HCT116 (cell line): ENCODE measurements around the gene TBX4. TPM values are rescaled to one million over a fixed set of nuclear protein-coding genes. Genes with fewer than 3 reads are reported as not detected.

ENCODE experiments used
- ATAC-seq: fragments of 200-7000 bp; cut with Tn5 transposase; 2 replicates; pipeline ENCODE4 v1.9.1; 2020; ENCODE audit warnings: mild to moderate bottlenecking, moderate library complexity
- BruUV-seq: library from RNA; stranded (reverse); fragments of 400-500 nt; replicated peaks from 2 replicates; lab custom pipeline; 2021; lab: Mats Ljungman, UMichigan
- CTCF ChIA-PET: fragments of 300-600 bp; sonication (Branson Sonifier 250); formaldehyde crosslinking; loops from one replicate; lab custom pipeline; 2021; ENCODE audit warnings: antibody characterized with exemption; lab: Charles Lee
- POLR2A ChIA-PET: fragments of 300-600, 350-600 bp; sonication (Branson Sonifier 250); formaldehyde crosslinking; loops from one replicate; lab custom pipeline; 2021; ENCODE audit warnings: antibody characterized with exemption; lab: Charles Lee
- RAD21 ChIA-PET, 2 experiments: fragments of 300-600 bp; sonication (Branson Sonifier 250); formaldehyde crosslinking; loops; one replicate each; lab custom pipeline; 2023; ENCODE audit warnings: low total read pairs in 2 of 2; ENCODE audit not compliant: uncharacterized antibody in 2 of 2, unreplicated experiment in 2 of 2, low non-redundant PET in 1 of 2; lab: Charles Lee
- DNase-seq: peaks from one replicate; pipeline ENCODE4 v3.0.0-alpha.2; 2010; ENCODE audit warnings: low read depth, low spot score
- H2AFZ ChIP-seq: fragments of 200-600 bp; shearing (Covaris generic), sonication (generic); 2 replicates; pipeline ENCODE4 v1.6.1; 2017; ENCODE audit warnings: low read depth, mixed run types, mixed read lengths, antibody characterized with exemption, low read length; ENCODE audit not compliant: poor library complexity, severe bottlenecking
- H3K27ac ChIP-seq: 2 replicates; pipeline ENCODE4 v1.5.1; 2012; ENCODE audit warnings: low read depth, low read length
- H3K27me3 ChIP-seq: fragments of 200-600 bp; sonication (generic); 2 replicates; pipeline ENCODE4 v1.6.1; 2016; ENCODE audit warnings: mixed run types, low read length, mixed read lengths; ENCODE audit not compliant: insufficient read depth
- H3K36me3 ChIP-seq, 2 experiments: fragments of 200-500 bp in 1 of 2; fragments of 200-600 bp in 1 of 2; sonication (Bioruptor generic) in 1 of 2; sonication (generic) in 1 of 2; 2 replicates each; pipeline versions ENCODE4 v1.5.1 to v1.6.1; 2014 to 2016; ENCODE audit warnings: low read length in 2 of 2, inconsistent platforms in 1 of 2, mixed read lengths in 1 of 2, mixed run types in 1 of 2; ENCODE audit not compliant: insufficient read depth in 2 of 2, control insufficient read depth in 1 of 2
- H3K4me1 ChIP-seq, 2 experiments: fragments of 200-600 bp in 1 of 2; sonication (generic) in 1 of 2; 2 replicates each; pipeline versions ENCODE4 v1.5.1 to v1.6.1; 2012 to 2017; ENCODE audit warnings: low read length in 2 of 2, inconsistent platforms in 1 of 2, mild to moderate bottlenecking in 1 of 2, mixed read lengths in 1 of 2, mixed run types in 1 of 2, moderate library complexity in 1 of 2; ENCODE audit not compliant: insufficient read depth in 2 of 2, control insufficient read depth in 1 of 2
- H3K4me2 ChIP-seq: fragments of 200-600 bp; sonication (generic); 2 replicates; pipeline ENCODE4 v1.6.1; 2017; ENCODE audit warnings: mixed run types, low read length, mixed read lengths
- H3K4me3 ChIP-seq, 2 experiments: fragments of 200-600 bp in 1 of 2; sonication (generic) in 1 of 2; replicated peaks in 1 of 2; 2 replicates each; pipeline ENCODE4 v1.5.1; 2011 to 2016; ENCODE audit warnings: low read length in 2 of 2, control low read depth in 1 of 2, low read depth in 1 of 2, mild to moderate bottlenecking in 1 of 2, mixed read lengths in 1 of 2, mixed run types in 1 of 2
- H3K79me2 ChIP-seq: fragments of 200-600 bp; sonication (generic); 2 replicates; pipeline ENCODE4 v1.6.1; 2017; ENCODE audit warnings: mild to moderate bottlenecking, mixed run types, low read length, moderate library complexity, mixed read lengths; ENCODE audit not compliant: insufficient read depth
- H3K9ac ChIP-seq: fragments of 200-600 bp; sonication (generic); 2 replicates; pipeline ENCODE4 v1.6.1; 2016; ENCODE audit warnings: low read length, mixed read lengths
- H3K9me2 ChIP-seq: fragments of 200-600 bp; sonication (generic), shearing (Covaris generic); 2 replicates; pipeline ENCODE4 v1.6.1; 2017; ENCODE audit warnings: mixed run types, mild to moderate bottlenecking, moderate library complexity; ENCODE audit not compliant: insufficient read depth
- H3K9me3 ChIP-seq, 2 experiments: fragments of 200-500 bp in 1 of 2; fragments of 200-600 bp in 1 of 2; sonication (Bioruptor generic) in 1 of 2; sonication (generic) in 1 of 2; 2 replicates each; pipeline ENCODE4 v1.6.1; 2014 to 2017; ENCODE audit warnings: low read length in 2 of 2, mixed read lengths in 2 of 2, inconsistent platforms in 1 of 2, low read depth in 1 of 2, mild to moderate bottlenecking in 1 of 2, mixed run types in 1 of 2, moderate library complexity in 1 of 2; ENCODE audit not compliant: control insufficient read depth in 1 of 2, insufficient read depth in 1 of 2
- H4K20me1 ChIP-seq: fragments of 200-600 bp; sonication (generic), shearing (Covaris generic); 2 replicates; pipeline ENCODE4 v1.6.1; 2017; ENCODE audit warnings: mixed run types, mild to moderate bottlenecking, moderate library complexity; ENCODE audit not compliant: insufficient read depth
- ATF3 ChIP-seq: IDR thresholded peaks from 2 replicates; pipeline ENCODE4 v1.6.1; 2012
- CEBPB ChIP-seq: IDR thresholded peaks from 2 replicates; pipeline ENCODE4 v1.6.1; 2012; ENCODE audit warnings: low read depth
- CTCF ChIP-seq, 3 experiments: fragments of 200-600 bp in 1 of 3; sonication (generic) in 1 of 3; IDR thresholded peaks in 2 of 3; conservative IDR thresholded peaks in 1 of 3; 2 replicates each; pipeline ENCODE4 v1.5.1; 2012 to 2017; ENCODE audit warnings: low read depth in 2 of 3, low read length in 2 of 3, antibody characterized with exemption in 1 of 3, borderline replicate concordance in 1 of 3, control low read depth in 1 of 3, mild to moderate bottlenecking in 1 of 3, mixed read lengths in 1 of 3, mixed run types in 1 of 3, moderate library complexity in 1 of 3; ENCODE audit not compliant: insufficient read depth in 1 of 3
- EZH2 ChIP-seq: fragments of 200-600 bp; sonication (generic); IDR thresholded peaks from 2 replicates; pipeline ENCODE4 v1.6.1; 2017; ENCODE audit warnings: antibody characterized with exemption, mixed run types
- EZH2phosphoT487 ChIP-seq: fragments of 200-600 bp; IDR thresholded peaks from 2 replicates; pipeline ENCODE4 v1.6.1; 2018; ENCODE audit warnings: antibody characterized with exemption, borderline replicate concordance
- POLR2AphosphoS5 ChIP-seq: IDR thresholded peaks from 2 replicates; pipeline ENCODE4 v1.6.1; 2011; ENCODE audit warnings: mild to moderate bottlenecking, low read depth, low read length, moderate library complexity
- REST ChIP-seq: IDR thresholded peaks from 2 replicates; pipeline ENCODE4 v1.6.1; 2012; ENCODE audit warnings: low read depth
- ZFX ChIP-seq: fragments of 450-650 bp; IDR thresholded peaks from 2 replicates; pipeline ENCODE4 v1.6.1; 2017
- intact Hi-C: fragments of 100-400 bp; cut with micrococcal nuclease; formaldehyde crosslinking; loops from 2 replicates; pipeline ENCODE4 v1.10.0; 2022
- total RNA-seq: library from RNA; stranded (reverse); gene quantifications from one replicate; pipeline ENCODE4 v1.2.1, GENCODE V29; 2021; ENCODE audit not compliant: unreplicated experiment

Gene TBX4
- total RNA-seq, 1 experiment from 2014 or later = 0.27 TPM

- TF ChIP-seq REST (no peak), CEBPB (no peak), EZH2phosphoT487 (no peak), ATF3 (no peak), POLR2AphosphoS5 (no peak), EZH2 (no peak)
Observed at GRCh38 chr17:61449707-61450640, 2.2 kb upstream of the TBX4 start (continued).

GRCh38 chr17:61450641-61451537 is 1.3 kb upstream of the TBX4 start:
- H3K9ac ChIP-seq = no peak overlapping the region
- no peaks in the 10 kb centered on the region for H3K9me3 ChIP-seq
- H3K36me3 ChIP-seq = no peaks in the 10 kb centered on the region
- RAD21 ChIA-PET = no interaction called here
- H2AFZ ChIP-seq = no peak overlapping the region
- H4K20me1 ChIP-seq = no peaks in the 10 kb centered on the region
- no peak overlapping the region for H3K4me3 ChIP-seq
- no peaks in the 10 kb centered on the region for H3K27me3 ChIP-seq
- BruUV-seq = no TSS peak
- no peaks in the 10 kb centered on the region for H3K79me2 ChIP-seq
- H3K27ac ChIP-seq = no peak overlapping the region
- CTCF ChIA-PET = no interaction called here
- peak; percentile 58 for ATAC-seq
- no peak for DNase-seq
- H3K9me2 ChIP-seq = no peaks in the 10 kb centered on the region
- no peak overlapping the region for H3K4me2 ChIP-seq
- POLR2A ChIA-PET = interaction anchor here (1.6 kb wide), 1 partner anchor 45 kb away, joined by 7 read pairs; no protein-coding TSS in a partner anchor
- intact Hi-C loops = no loop called here
- TF ChIP-seq EZH2phosphoT487 (no peak), CTCF (IDR thresholded peaks at IDR 0.05 in 2 of 3, conservative IDR thresholded peaks at IDR 0.05 in 1 of 3; ENCODE audit: borderline replicate concordance in 1 of 3, insufficient read depth in 1 of 3, low read depth in 2 of 3, low read length in 2 of 3) (peak in 1 of 3 experiments; percentile 24; a peak in 1 of 6 replicates), ZFX (no peak)
- no peaks in the 10 kb centered on the region; a peak in 1 of 4 replicates for H3K4me1 ChIP-seq
